Measurements from ENCODE around the gene POLR1C.

- no peak for TF ChIP-seq EZH2 (IDR thresholded peaks at IDR 0.05; ENCODE audit: insufficient read depth, poor library complexity, severe bottlenecking)
- no peak for TF ChIP-seq EZH2phosphoT487 (IDR thresholded peaks at IDR 0.05; ENCODE audit: insufficient read depth, low read depth)
Measured at GRCh38 chr6:43489277-43490072, 27.4 kb upstream of the POLR1C start.
